NCI-H146 (cell line): ENCODE results near the gene BEND6.
A peak's percentile ranks its signal among the peaks of the same experiment; 100 is the strongest.

Experiments
- DNase-seq: peaks from one replicate; lab custom pipeline; 2025; lab: John Stamatoyannopoulos, UW

BEND6 gene

DNA sequence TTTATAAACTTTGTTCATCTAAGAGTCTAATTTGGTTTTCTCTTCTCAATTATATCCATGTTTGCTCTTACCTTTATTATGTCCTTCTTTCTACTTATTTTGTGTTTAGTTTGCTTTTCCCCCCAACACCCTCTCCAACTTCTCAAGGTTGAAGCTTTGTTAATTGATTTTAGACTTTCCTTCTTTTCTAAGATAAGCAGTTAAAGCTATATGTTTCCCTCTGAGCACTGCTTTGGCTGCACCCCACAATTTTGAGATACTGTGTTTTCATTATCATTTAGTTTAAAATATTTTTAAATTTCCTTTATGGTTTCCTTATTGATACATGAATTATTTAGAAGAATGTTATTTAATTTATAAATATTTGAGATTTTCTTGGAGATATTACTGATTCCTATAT, 13.9 kb upstream of the BEND6 start:
- no peak for DNase-seq

DNA sequence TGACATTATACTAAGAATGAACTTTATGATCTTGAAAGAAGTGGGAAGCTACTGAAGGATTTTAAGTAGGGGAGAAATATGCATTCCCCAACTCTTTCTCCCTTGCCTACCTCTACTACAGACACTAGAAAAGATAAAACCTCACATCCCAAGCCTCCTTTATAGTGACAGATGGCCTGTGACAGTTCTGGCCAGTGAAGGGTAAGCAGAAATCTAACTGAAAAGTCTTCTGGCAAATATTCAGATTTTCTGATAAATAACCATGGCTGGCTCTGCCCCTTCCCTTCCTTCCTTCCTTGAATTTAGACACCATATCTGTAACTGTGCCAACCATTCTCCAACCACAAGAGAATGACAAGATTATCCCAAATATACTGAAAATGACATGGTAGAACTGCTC, 10.2 kb upstream of the BEND6 start:
- no peak for DNase-seq

DNA sequence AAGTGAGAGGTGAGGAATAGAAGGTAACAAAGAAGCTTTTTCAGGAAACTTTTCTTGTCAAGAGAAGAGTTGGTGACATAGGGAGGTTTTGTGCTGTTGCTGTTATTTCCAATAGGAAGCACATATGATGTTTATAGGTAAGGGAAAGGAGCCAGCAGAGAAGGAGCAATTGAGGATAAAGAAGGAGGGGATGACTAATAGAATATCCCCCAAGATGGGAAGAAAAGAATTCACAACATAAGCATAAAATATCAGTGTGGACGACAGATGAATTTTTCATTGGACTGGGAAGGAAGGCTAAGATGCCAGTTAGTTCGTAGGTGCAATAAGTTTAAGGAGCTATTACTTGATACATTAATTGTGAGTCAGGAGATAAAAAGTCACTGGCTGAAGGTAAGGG, 8.5 kb upstream of the BEND6 start:
- DNase-seq: no peak

DNA sequence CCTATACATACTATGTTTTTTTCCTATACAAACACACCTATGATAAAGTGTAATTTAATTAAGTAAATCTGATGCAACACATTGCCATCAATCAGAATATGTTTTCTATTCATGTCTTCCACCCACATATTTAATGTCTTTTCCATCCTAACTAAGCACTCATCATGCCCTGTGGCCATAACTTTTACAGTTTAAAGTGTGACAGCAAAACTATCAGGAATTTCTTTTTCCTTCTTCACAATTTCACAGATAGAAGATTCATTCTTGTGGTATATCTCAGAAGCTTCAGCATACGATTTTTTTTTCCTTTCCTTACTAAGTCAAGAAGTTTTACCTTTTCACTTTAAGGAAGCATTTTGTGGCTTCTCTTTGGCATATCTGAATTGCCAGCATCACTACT, 7.0 kb upstream of the BEND6 start:
- no peak for DNase-seq

DNA sequence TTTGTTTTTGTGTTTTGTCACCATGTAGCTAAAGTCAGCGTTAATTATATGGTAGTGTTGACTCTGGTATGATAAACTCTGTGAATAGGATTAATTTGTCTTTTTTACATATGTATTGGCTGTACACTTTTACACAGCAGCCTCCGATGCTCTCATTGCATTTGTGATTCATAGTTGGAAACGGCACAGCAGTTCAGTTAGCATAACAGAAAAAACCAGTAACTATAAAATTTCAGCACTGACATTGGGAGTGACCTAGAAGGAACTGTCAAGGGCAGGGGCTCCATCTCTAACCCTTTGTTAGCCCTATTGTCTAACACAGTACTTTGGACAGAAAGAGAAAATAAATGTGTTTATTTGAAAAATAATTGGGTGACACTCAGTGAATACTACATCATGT, 5.6 kb upstream of the BEND6 start:
- no peak for DNase-seq

DNA sequence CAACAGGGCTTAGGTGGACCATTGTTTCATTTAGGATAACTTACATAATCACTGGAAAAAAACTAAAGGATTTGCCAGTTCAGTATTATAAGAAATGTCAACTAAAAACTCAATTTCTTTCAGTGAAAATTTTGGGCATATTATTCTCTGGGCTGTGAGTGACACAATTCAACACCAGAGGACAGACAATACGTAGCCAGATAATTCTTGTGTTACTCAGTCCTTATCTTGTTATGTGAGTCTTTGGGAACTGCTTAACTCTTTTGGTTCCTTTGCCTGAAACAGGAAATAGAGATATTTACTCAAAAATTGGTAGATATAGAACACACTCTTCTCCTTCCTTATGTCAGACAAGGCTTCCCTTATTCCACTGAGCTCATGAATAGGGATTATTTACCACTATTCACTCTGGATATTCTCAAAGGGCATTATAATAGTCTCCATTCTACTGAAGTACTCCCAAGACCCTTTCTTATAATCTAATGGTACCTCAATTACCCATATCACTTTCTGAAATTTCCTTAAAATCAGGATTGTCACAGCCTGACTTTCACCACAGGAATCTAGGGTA, 4.9 kb upstream of the BEND6 start:
- DNase-seq: no peak

DNA sequence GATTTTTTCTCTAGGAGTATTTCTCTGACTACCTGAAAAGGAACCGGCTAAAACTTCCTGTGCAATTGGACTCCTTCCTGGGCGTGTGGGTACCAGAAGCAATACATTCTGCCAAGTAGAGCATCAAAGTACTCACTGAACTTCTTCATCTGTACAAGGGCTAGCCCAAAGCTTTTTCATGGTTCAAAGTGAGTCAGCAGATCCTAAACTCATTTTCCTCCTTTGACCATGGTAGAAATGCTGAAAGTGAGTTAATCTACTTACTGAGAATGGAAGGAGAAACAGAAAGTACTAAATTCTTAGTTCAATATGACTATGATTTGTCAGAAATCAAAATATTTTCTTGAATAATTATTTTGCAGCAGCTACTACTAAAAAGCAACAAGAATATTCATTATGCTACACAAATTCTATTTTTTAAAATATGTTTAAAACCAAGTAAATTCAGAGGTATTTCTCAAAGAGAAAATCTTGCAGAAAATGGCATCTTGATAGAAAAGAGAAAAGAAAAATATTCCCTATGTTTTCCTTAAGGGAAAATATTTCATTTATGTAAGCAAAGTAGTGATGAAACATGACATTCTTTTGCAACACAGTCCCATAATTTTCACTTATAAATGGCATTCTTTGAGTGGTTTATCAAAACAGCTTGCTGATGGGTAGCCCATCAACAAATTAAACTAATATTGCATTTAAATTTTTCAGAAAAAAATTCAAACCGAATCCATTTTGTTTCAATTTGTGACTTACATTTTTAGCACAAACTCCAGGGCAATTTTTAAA, 3.7 kb upstream of the BEND6 start:
- no peak for DNase-seq

DNA sequence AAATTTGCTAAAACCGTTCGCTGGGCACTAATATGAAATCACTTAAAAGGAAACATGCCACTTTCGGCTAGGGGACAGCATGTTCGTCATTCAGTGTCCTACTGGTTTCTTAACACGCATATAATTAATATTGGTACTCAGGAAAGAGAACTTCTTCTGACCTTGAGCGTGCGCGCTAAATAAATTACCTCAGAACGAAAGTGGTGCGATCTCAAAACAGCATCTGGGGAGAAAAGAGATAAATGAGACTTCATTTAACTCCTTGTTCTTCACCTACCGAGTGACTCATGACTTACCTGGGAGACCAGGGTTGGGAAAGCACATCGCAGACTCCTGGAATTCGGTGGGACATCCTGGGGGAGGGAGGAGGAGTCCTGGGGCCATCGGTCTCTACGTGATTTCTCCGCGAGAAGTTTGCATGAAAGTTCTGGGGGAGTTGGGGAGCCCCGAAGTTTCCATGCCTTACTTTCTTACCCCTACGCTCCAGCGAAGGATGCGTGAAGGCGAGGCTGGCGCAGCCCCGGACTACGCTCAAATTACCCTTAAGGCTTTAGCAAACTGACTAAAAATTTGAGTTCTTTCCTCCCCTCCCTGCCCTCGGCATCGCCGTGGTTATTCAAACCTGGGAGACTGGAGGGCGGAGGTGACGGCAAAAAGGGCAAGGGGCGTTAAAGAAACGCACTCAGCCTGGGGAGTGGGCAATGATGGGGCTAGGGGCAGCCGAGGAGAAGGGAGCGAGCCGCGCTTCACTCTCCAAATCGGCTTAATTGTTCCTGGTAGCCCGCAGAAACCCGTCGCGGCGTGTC, 1.1 kb upstream of the BEND6 start:
- no peak for DNase-seq

DNA sequence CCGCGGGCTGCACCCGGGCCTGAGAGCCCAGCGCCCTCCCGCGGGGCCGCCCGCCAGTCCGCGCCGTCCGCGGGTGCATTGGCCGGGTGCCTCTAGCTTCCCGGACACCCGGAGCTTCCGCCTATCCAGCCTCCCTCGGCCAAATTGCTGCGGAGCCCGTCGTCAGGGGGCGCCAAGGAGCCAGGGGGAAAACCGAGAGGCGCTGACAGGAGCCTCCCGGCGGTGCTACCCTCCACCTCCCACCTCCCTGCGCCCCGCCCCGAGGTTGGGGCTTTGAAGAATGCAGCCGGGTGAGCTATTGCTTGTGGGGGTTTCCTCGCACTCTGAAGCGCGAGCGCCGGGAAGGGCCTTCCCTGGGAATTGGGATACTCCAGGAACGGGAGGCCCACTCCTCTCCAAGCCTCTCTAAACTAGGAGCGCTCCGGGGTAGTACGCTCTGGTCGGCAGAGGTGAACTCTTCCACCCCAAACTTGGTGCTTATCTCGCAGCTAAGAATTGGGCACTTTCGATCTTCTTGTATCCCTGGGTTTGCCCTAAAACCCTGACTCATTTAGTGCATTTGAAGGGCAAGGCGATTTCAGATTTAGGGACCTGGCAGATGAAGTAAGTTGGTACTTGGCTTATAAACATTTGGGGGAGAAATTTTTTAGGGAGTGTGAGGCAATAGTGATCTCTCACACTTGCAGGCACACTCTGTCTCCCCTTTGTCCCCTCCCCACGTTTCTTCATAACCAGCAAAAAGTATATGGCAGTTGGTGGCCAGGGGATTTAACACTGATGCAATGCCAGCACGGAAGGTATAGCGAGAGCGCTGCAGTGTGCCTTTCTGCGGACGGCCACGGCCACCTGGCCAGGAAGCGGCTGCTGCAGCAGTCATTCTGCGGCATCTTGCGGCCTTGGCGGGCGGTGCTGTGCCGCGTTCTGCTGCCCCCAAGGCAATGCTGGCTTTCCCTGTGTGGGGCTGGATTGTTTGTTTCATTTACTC, 556 bp downstream of the BEND6 start:
- DNase-seq: peak; percentile 85

DNA sequence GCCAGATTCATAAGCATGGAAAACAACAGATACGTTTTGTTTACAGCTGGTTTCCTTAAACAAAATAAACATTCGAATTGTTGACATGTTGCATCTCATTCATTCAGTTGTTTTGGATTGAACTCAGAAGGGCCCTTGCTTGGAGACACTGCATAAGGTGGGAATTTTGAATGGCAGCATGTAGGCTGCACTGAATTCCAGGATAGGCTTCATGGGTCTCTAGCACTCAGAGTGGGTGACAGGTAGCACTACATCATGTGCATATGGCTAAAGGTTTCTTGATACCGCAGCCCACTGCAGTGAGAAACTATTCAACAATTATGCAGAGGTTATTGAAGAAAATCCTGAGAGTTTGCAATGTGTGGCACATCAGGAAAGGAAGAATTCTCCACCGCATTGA, 1.6 kb downstream of the BEND6 start:
- DNase-seq: no peak

DNA sequence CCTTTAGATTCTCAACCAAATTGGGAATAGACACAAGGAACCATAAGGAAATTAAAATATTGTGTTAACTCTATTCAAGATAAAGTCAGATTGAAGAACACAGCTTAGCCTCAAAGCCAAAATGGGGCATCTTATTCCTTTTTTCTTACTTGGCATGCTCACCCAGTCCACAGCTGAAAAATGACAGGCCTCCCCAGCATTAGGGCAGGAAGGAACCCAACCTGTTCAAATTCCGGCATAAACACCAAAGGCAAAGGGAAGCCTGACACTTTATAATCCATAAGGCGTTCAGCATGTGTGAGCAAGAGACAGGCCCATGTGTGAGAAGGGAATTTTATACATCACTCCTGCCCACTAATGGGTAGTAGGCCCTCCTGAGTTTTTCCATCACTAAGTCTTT, 2.9 kb downstream of the BEND6 start:
- DNase-seq: no peak

DNA sequence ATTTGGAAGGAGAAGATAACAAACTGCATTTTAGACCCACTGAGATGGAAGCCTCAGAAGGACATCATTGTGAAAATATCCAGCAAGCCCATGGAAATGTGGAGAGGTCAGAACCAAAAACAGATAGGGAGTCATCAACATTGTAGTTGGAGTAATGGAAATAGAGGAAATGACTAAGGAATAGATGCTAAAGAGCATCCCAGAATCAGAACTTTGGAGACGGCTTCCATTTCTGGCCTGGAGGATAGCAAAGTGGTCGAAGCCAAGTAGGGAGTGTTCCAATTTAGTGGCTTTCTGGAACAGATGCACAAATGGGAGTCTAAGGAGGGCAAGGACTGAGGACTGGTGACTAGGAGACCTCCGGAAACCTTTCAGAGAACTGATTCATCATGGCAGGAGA, 3.6 kb downstream of the BEND6 start:
- no peak for DNase-seq

DNA sequence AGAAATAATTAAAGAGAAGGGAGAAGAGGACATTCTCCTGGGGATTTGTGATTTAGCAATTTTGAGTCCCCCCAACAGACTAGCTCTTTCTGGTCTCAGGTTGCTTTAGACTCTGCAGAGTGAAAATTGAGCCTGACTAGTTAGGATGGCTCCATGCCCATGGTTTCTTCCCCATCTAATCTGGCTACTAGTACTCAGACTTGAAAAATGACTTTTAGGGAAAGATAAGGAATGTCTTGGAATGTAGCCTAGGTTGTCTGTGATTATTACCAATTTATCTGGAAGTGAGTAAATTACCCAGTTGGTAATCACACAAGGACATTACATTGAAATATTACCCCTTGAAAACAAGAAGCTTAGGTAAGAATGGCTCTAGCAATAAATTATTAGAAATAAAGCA, 4.2 kb downstream of the BEND6 start:
- DNase-seq: no peak

DNA sequence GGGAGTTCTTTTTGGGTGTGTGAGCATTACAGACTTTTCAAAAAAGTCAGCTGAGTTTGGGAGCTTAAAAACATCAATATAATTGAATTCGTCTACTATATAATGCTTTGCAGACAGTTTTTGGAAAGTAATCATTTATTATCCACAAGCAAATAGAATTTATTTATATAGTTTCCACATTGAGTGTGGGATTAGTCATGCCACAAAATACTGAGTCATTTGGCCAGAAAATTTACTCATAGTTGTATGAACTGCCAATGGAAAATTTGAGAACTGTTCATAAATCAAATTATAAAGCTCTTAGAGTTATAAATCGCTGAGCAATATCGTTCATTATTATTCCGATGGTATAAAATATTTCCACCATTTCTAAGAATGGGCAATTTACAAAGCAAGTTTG, 5.0 kb downstream of the BEND6 start:
- DNase-seq: no peak

DNA sequence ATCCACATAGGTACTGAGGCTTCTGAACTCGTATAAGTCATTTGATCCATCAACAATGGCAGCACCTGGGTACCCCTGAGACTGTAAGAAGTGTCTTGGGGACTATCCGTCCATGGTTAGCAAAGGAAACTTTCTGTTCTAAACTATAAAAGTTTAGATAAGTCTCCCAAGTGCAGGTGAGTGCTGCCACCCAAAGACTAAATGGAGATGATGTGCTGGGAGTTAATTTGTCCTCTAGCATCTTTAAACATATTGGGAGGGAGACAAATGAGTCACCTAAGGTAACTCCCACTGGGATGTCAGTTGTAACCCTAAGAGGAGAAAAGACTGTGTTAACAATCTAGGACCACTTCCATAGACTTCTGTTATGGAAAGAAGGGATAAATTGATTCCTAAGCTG, 6.2 kb downstream of the BEND6 start:
- no peak for DNase-seq

DNA sequence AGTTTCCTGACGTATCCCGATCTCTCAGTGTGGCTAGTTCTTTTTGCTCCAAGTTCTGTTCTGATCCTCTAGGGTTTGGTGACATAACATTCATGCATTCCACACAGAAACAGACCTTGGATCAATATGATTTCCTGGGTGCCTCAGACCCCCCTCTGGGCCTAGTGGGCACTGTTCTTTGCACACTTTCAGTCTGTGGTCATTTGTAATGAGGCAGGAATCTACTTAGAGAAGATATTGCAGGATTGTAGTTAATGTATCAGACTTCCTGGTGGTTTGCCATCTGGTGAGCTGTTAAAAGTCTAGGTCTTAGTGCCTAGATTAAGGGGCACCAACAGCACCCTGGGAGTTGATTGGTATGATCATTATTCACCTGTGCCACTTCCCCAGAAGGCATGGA, 7.5 kb downstream of the BEND6 start:
- DNase-seq: no peak

DNA sequence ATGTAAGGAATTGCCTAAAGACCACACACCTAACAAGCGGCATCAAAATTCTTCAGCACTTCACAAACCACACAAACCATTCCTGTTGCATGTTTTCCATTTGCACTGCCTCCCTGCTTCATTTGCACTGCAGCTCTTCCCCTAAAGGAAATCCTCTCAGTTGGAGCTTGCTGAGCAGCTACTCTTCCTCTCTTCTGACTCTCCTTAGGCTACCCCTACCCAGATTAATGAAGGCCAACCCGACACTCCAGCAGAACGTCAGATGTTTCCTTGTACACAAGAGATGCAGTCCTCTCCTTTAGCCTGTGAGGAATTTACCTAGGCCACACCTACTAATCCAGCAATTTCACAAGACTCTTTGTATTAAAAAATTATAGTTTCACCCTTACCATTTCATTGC, 8.1 kb downstream of the BEND6 start:
- DNase-seq: no peak

DNA sequence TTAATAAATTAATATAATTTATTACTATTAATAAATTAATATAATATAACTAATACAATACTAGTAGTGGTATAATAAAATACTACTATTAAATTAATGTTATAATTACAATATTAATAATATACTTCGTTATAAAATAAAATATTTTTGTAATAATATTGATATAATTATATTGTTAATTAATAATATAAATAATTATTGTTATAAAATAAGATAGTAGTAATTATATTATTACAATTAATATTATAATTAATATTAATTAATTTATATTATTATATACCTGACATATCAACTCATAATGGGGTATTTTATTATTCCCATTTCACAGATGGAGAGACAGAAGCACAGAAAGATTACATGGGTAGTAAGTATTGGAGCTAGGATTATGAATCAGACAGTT, 8.9 kb downstream of the BEND6 start:
- no peak for DNase-seq

DNA sequence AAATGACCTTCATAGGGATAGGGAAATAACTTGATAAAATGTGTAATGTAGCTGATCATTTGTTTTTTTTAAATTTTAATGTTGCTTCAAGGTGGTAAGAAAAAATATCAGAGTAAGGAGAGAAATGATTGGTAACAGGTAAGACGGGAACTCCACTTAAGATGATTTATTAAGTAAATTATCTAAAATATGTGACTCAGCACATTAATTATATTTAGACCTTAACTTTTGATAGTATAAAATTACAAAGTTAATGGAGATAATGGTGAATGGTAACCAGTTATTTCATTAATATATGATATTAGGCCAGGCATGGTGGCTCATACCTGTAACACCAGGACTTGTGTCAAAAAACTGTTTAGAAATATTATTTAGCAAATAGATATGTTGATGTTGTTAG, 10.2 kb downstream of the BEND6 start:
- DNase-seq: no peak

DNA sequence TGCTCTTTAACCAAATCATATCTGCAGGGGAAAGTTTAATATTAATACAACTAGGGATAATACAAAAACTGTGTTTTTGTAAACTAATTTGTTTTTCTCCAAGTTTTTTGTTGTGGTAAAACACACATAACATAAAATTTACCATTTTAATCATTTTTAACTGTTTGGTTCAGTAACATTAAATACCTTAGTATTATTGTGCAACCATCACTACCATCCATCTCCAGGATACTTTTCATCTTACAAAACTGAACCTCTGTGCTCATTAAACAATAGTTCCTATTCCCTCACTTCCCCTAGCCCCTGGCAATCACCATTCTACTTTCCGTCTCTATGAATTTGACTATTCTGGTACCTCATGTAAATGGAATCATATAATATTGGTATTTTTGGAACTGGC, 15.9 kb downstream of the BEND6 start:
- no peak for DNase-seq

DNA sequence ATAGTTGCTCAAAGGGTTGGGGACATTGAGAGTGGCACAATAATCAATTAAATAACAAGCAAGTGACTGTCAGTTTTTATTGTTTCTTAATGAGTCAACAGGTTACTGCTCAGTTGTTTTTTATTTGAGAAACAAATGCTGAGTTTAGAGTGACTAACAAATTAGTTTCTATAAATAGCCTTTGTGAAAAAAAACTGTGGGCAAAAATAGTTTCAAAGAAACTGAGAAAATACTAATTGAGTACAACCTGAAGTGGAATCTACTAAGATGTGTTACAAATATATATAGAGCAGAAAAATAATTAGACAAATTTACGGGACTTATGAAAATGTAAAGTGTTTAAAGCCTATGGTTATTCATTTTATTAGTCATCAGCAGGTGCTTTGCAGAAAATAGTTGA, 22.3 kb downstream of the BEND6 start:
- no peak for DNase-seq

DNA sequence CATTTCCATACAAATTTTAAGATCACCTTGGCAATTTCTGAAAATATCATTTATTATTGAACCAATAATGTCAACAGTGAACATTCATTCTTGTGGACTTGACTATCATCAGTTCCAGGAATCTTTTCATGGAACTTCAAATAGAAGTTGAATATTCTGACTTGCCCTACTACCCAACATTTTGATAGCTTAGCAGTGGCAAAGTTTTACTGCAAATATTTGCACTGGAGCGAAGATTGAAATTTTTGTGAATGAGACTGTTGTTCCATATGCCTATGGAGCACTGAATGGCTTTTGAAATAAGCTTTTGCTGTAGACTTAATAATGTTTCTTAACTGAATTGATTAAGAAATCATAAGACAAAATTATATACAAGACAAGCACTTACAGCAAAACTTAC, 23.6 kb downstream of the BEND6 start:
- DNase-seq: no peak
